ENCODE data around the gene SPATA46. TPM values are rescaled to one million over a fixed set of nuclear protein-coding genes. Genes with fewer than 3 reads are reported as not detected.
A peak's percentile ranks its signal among the peaks of the same experiment; 100 is the strongest.
"Not testable (repeated sequence)": the region's sequence is repeated elsewhere in the genome, so short reads cannot be mapped to it uniquely, and the experiment has no call there.

The SPATA46 gene
- total RNA-seq, 2 experiments from 2014 or later = not detected

GRCh38 chr1:162357681-162358266, 18.9 kb downstream of the SPATA46 start:
- intact Hi-C loops (cut with DNase I, micrococcal nuclease) = no loop called here
- H3K27ac Mint-ChIP-seq = no peak overlapping the region
- Histone ChIP-seq H3K27ac (ENCODE audit: low read depth in 1 of 2, low read length in 2 of 2) (no peak overlapping the region), H3K4me1 (ENCODE audit: insufficient read depth, low read length) (no peaks in the 10 kb centered on the region), H3K36me3 (ENCODE audit: insufficient read depth, low read length) (no peaks in the 10 kb centered on the region), H3K9me3 (ENCODE audit: control insufficient read depth in 1 of 2, insufficient read depth in 1 of 2, low read length in 2 of 2) (no peaks in the 10 kb centered on the region), H3K27me3 (ENCODE audit: control insufficient read depth in 1 of 2, insufficient read depth in 2 of 2, low read length in 2 of 2) (peaks cover 0 to 3% of the 10 kb centered on the region in 2 experiments), H3K4me3 (ENCODE audit: low read length) (no peak overlapping the region)
- CTCF ChIA-PET = no interaction called here
- ATAC-seq (ENCODE audit: poor library complexity) (no peak), DNase-seq (peak in 2 of 14 experiments; percentile 8 to 19)
- TF ChIP-seq, protein P1, sequence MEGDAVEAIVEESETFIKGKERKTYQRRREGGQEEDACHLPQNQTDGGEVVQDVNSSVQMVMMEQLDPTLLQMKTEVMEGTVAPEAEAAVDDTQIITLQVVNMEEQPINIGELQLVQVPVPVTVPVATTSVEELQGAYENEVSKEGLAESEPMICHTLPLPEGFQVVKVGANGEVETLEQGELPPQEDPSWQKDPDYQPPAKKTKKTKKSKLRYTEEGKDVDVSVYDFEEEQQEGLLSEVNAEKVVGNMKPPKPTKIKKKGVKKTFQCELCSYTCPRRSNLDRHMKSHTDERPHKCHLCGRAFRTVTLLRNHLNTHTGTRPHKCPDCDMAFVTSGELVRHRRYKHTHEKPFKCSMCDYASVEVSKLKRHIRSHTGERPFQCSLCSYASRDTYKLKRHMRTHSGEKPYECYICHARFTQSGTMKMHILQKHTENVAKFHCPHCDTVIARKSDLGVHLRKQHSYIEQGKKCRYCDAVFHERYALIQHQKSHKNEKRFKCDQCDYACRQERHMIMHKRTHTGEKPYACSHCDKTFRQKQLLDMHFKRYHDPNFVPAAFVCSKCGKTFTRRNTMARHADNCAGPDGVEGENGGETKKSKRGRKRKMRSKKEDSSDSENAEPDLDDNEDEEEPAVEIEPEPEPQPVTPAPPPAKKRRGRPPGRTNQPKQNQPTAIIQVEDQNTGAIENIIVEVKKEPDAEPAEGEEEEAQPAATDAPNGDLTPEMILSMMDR (IDR thresholded peaks at IDR 0.05) = no peak
- POLR2A ChIA-PET = no interaction called here
- no peak overlapping the region for H3K4me3 Mint-ChIP-seq
- H3K9me3 Mint-ChIP-seq = no peaks in the 10 kb centered on the region
- H3K36me3 Mint-ChIP-seq (ENCODE audit: low read depth) = no peaks in the 10 kb centered on the region
- no peaks in the 10 kb centered on the region for H3K4me1 Mint-ChIP-seq (ENCODE audit: low read depth)
- H3K27me3 Mint-ChIP-seq = peaks cover 13% of the 10 kb centered on the region

DNA sequence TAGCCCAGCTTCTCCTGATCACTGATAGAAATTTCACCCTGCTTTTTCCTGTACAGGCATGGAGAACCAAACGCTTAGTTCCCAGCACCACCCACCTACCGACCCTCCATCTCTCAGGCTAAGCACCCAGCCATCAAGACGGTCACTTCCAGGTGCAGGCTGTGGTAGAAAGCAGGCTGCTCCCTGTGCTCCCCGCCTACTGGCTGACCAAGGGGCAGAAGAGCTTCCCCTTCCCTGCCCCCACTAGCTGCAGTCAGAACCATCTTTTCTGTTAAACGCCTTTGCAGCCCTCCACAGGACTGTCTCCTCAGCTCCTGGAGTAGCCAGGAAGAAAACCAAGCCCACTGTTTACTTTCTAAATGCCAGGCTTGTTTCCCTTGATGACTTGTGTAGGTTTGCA, 23.0 kb downstream of the SPATA46 start:
- H3K9me3 ChIP-seq (ENCODE audit: control insufficient read depth in 1 of 2, insufficient read depth in 1 of 2, low read length in 2 of 2) = no peaks in the 10 kb centered on the region
- Mint-ChIP-seq H3K27me3 (peaks cover 13% of the 10 kb centered on the region), H3K9me3 (no peaks in the 10 kb centered on the region), H3K36me3 (ENCODE audit: low read depth) (no peaks in the 10 kb centered on the region), H3K4me1 (ENCODE audit: low read depth) (no peaks in the 10 kb centered on the region), H3K4me3 (no peak overlapping the region), H3K27ac (no peak overlapping the region)
- H3K4me3 ChIP-seq (ENCODE audit: low read length) = no peak overlapping the region
- H3K4me1 ChIP-seq (ENCODE audit: insufficient read depth, low read length) = no peaks in the 10 kb centered on the region
- peaks cover 0 to 3% of the 10 kb centered on the region in 2 experiments for H3K27me3 ChIP-seq (ENCODE audit: control insufficient read depth in 1 of 2, insufficient read depth in 2 of 2, low read length in 2 of 2)
- ATAC-seq (ENCODE audit: poor library complexity) (no peak), DNase-seq (no peak)
- TF ChIP-seq, protein P1 (IDR thresholded peaks at IDR 0.05) = no peak
- CTCF ChIA-PET = no interaction called here
- no peaks in the 10 kb centered on the region for H3K36me3 ChIP-seq (ENCODE audit: insufficient read depth, low read length)
- POLR2A ChIA-PET = no interaction called here
- H3K27ac ChIP-seq (ENCODE audit: low read depth in 1 of 2, low read length in 2 of 2) = no peak overlapping the region
- intact Hi-C loops (cut with DNase I, micrococcal nuclease) = no loop called here

DNA sequence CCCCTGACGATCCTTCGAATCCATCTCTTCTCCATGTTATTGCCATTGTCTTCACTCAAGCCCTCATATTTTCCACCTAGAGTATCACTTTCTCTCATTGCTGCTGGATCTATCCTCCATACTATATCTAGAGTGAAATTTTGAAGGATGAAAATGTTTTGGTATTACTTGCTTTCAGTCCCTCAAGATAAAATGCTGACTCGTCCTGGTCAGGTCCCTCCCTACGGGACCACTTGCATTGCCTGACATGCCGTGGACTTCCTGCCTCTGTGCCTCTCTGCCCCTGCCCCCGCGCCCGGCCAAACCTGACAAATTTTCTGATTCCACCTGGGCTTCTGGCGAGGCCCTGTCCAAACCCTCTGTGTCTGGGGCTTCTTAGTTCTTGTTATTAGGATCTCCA, 23.6 kb downstream of the SPATA46 start:
- Mint-ChIP-seq H3K36me3 (ENCODE audit: low read depth) (no peaks in the 10 kb centered on the region), H3K4me1 (ENCODE audit: low read depth) (no peaks in the 10 kb centered on the region), H3K9me3 (no peaks in the 10 kb centered on the region), H3K27me3 (peaks cover 9% of the 10 kb centered on the region), H3K27ac (no peak overlapping the region), H3K4me3 (no peak overlapping the region)
- Histone ChIP-seq H3K36me3 (ENCODE audit: insufficient read depth, low read length) (no peaks in the 10 kb centered on the region), H3K4me1 (ENCODE audit: insufficient read depth, low read length) (no peaks in the 10 kb centered on the region), H3K4me3 (ENCODE audit: low read length) (no peak overlapping the region), H3K9me3 (ENCODE audit: control insufficient read depth in 1 of 2, insufficient read depth in 1 of 2, low read length in 2 of 2) (no peaks in the 10 kb centered on the region), H3K27ac (ENCODE audit: low read depth in 1 of 2, low read length in 2 of 2) (no peak overlapping the region), H3K27me3 (ENCODE audit: control insufficient read depth in 1 of 2, insufficient read depth in 2 of 2, low read length in 2 of 2) (peaks cover 0 to 3% of the 10 kb centered on the region in 2 experiments)
- ChIA-PET POLR2A (no interaction called here), CTCF (no interaction called here)
- TF ChIP-seq, protein P1 (IDR thresholded peaks at IDR 0.05) = no peak
- no peak for DNase-seq
- no peak for ATAC-seq (ENCODE audit: poor library complexity)
- intact Hi-C loops (cut with DNase I, micrococcal nuclease) = no loop called here

GRCh38 chr1:162351874-162352273, 24.8 kb downstream of the SPATA46 start:
- H3K4me3 ChIP-seq (ENCODE audit: low read length); H3K4me1 Mint-ChIP-seq (ENCODE audit: low read depth); H3K9me3 ChIP-seq (ENCODE audit: control insufficient read depth in 1 of 2, insufficient read depth in 1 of 2, low read length in 2 of 2); H3K27ac ChIP-seq (ENCODE audit: low read depth in 1 of 2, low read length in 2 of 2); ATAC-seq (ENCODE audit: poor library complexity); H3K4me1 ChIP-seq (ENCODE audit: insufficient read depth, low read length); H3K27ac Mint-ChIP-seq; intact Hi-C loops (cut with DNase I, micrococcal nuclease); H3K4me3 Mint-ChIP-seq; CTCF ChIA-PET; POLR2A ChIA-PET; DNase-seq; H3K9me3 Mint-ChIP-seq; H3K27me3 Mint-ChIP-seq; H3K36me3 Mint-ChIP-seq (ENCODE audit: low read depth); H3K27me3 ChIP-seq (ENCODE audit: control insufficient read depth in 1 of 2, insufficient read depth in 2 of 2, low read length in 2 of 2); H3K36me3 ChIP-seq (ENCODE audit: insufficient read depth, low read length): not testable (repeated sequence)
